Measurements from ENCODE around the gene RBM19.

RBM19 gene

GRCh38 chr12:113796066-113796827, 169.9 kb downstream of the RBM19 start:
- DNase-seq = no peak

GRCh38 chr12:113795445-113795844, 170.7 kb downstream of the RBM19 start:
- DNase-seq = no peak

GRCh38 chr12:113794774-113795173, 171.4 kb downstream of the RBM19 start:
- peak; percentile 24 for DNase-seq

- no peak for DNase-seq
Measured at GRCh38 chr12:113793250-113793649, 172.9 kb downstream of the RBM19 start.

GRCh38 chr12:113792450-113792849, 173.7 kb downstream of the RBM19 start:
- DNase-seq = no peak

- no peak for DNase-seq
Measured at GRCh38 chr12:113788020-113788856, 177.9 kb downstream of the RBM19 start.

- no peak for DNase-seq
Measured at GRCh38 chr12:113786107-113786506, 180.0 kb downstream of the RBM19 start.

GRCh38 chr12:113783811-113784210, 182.3 kb downstream of the RBM19 start:
- no peak for DNase-seq

- no peak for DNase-seq
Measured at GRCh38 chr12:113782873-113783272, 183.3 kb downstream of the RBM19 start.

GRCh38 chr12:113781415-113782198, 184.5 kb downstream of the RBM19 start:
- no peak for DNase-seq

GRCh38 chr12:113779774-113780173, 186.4 kb downstream of the RBM19 start:
- no peak for DNase-seq

- DNase-seq = no peak
Measured at GRCh38 chr12:113778432-113779132, 187.5 kb downstream of the RBM19 start.

GRCh38 chr12:113777751-113778150, 188.4 kb downstream of the RBM19 start:
- DNase-seq = no peak

GRCh38 chr12:113776536-113776935, 189.6 kb downstream of the RBM19 start:
- no peak for DNase-seq

GRCh38 chr12:113774526-113774925, 191.6 kb downstream of the RBM19 start:
- DNase-seq = no peak

- no peak for DNase-seq
Measured at GRCh38 chr12:113772505-113773030, 193.6 kb downstream of the RBM19 start.

GRCh38 chr12:113770389-113770865, 195.7 kb downstream of the RBM19 start:
- DNase-seq = no peak

GRCh38 chr12:113769305-113769704, 196.8 kb downstream of the RBM19 start:
- no peak for DNase-seq

GRCh38 chr12:113768850-113769249, 197.3 kb downstream of the RBM19 start:
- no peak for DNase-seq

- no peak for DNase-seq
Measured at GRCh38 chr12:113766879-113767878, 198.9 kb downstream of the RBM19 start.

Measured in NCI-H82 (cell line).